ENCODE data around the gene MGRN1.
A peak's percentile ranks its signal among the peaks of the same experiment; 100 is the strongest.

Gene MGRN1

GRCh38 chr16:4606354-4606753, 18.3 kb upstream of the MGRN1 start:
- DNase-seq = no peak

DNA sequence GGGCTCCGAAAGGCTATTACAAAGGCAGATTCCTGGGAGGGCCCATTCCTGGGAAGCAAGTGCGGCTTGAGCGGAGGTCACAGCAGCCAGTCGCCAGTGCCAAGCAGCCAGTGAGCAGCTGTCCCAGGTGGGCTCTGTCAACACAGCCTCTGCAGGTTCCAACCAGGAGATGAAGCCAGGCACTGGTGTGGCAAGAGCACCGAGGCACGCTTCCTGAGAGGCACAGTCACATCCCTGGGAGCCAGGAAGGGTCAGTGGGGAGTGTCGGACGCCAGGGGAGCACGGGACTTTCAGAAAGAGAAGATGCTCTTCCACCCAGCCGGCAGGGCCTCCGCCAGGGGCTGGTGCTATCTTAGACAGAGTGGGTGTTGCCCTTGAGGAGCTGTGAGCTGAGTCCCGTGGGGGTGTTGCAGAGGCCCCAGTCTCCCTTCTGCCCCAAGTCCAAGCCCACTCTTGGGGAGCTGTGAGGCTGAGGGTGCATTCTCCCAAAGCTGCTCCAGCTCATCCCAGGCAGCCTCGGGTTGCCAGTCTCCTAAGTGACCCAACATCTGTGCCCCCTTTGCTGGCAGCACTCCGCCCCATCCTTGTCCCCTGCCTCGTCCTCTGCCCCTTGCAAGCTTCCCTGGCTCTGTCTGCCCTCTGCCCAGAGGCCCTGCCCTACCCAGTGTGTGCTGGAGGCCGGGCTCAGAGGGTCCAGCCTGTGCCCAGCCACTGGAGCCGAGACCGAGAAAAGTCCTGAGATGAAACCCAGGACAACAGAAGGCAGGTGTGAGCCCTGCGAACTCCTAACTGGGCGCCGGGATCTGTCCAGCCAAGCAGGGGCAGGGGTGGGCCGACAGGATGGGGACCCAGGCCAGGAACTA, 16.6 kb upstream of the MGRN1 start:
- DNase-seq = no peak

GRCh38 chr16:4608704-4608980, 16.0 kb upstream of the MGRN1 start:
- no peak for DNase-seq

DNA sequence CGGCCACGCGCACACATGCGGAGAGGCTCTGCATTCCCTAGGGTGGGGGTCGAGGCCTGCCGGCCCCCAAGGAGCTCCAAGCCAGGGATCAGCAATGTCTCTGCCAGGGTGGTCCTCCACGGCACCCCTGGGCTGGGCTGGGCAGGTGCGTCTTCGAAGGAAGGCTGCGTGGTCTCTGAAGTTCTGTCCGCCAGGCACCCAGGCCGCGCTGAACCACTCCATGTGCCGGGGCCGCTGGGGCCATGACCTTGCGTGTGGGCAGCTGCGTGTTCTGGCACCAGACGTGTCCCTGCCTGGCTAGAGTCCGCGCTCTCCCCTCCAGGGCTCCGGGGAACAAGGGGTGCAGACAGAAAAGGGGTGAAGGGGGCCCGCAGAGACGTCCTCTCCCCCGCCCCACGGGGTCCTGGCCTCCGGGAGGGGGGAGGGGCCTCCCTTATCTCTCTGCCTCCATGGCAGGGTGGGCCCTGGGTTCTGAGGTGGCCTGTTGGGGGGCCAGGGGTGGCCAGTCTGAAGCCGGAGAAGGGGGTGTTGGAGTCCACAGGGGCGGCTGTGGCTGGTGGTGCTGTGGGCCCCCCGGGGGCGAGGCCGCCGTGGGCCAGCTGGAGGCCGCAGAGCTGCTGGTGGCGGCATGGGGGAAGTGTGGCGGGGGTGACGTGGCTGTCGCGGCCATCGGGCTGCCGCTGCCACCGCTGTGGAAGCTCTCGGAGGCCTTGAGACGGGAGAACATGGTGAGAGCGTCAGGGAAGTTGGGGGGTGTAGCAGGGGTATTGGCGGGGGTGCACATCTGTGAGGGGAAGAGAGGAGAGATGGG, 15.2 kb upstream of the MGRN1 start:
- DNase-seq = no peak

GRCh38 chr16:4610011-4611005, 14.3 kb upstream of the MGRN1 start:
- no peak for DNase-seq

GRCh38 chr16:4611337-4612021, 13.1 kb upstream of the MGRN1 start:
- DNase-seq = peak; percentile 13

GRCh38 chr16:4612474-4612931, 12.1 kb upstream of the MGRN1 start:
- no peak for DNase-seq

- DNase-seq = no peak
Observed at GRCh38 chr16:4612977-4613635, 11.5 kb upstream of the MGRN1 start.

DNA sequence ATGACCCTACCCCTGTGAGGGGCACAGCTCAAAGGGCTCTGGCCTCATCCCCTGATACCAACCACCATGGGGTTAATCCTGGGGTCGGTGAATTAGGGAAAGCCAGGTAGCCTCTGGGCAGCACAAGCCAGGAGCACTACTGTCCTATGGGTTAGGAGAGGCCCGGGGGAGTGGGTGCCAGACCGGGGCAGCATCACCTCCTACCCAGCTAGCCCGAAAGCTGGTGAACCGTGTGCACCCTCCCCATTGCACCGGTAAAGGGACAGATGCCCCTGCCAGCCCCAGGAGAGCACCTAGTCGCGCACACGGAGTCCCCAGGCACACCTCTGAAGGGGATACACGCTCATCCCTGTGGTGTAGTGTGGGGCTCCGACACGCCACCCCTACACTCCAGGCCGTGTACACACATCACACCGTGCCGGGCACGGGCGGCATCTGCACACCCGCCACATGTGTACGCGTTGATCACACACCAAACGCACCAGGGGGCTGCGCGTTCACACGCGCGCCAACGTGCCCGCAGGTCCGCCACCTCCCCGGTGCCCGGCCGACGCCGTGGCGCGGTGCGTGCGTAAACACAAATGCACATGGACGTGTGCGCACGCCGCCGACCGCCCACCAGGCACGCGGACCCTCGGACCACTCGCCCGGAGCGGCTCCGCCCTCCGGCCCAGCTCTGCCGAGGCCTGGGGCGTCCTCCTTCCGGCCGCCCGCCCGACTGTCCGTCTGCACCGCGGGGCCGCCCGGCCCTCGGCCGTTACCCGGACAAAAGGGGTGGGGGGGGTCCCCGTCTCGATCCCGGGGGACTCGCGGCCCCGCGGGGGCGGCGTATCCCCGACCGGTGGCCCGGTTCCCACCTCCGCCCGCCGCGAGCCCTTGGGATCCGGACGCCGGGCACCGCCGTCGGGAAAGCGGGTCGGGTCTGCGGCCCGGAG, 10.7 kb upstream of the MGRN1 start:
- peak; percentile 42 for DNase-seq

- peak; percentile 92 for DNase-seq
Observed at GRCh38 chr16:4614571-4615383, 9.8 kb upstream of the MGRN1 start, which contains the start of gene UBALD1. UBALD1 (minus strand) TSS chr16:4614888; CDS start chr16:4614797, 91 bp downstream.

- no peak for DNase-seq
Observed at GRCh38 chr16:4615384-4616046, 9.1 kb upstream of the MGRN1 start.

GRCh38 chr16:4616047-4616811, 8.4 kb upstream of the MGRN1 start:
- peak; percentile 100 for DNase-seq

DNA sequence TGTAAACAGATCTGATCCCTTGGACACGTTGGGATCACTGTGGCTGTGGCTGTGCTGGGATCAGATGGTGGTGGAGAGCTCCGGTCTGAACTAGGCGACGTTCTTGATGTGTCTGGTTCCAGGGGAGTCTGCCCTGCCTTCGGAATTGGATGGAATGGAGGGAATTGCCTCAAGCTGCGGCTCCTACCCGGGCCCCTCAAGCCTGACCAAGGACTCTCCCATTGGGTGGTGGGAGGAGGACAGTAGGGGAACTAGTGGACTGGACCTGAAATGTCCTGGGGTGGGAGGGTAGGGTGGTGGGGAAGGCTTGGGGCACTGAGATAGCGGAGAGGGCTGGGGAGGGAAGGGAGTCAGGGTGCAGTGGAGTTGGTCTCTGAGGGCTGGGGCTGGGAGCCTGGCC, 6.7 kb upstream of the MGRN1 start:
- no peak for DNase-seq

GRCh38 chr16:4618645-4619418, 5.8 kb upstream of the MGRN1 start:
- no peak for DNase-seq

DNA sequence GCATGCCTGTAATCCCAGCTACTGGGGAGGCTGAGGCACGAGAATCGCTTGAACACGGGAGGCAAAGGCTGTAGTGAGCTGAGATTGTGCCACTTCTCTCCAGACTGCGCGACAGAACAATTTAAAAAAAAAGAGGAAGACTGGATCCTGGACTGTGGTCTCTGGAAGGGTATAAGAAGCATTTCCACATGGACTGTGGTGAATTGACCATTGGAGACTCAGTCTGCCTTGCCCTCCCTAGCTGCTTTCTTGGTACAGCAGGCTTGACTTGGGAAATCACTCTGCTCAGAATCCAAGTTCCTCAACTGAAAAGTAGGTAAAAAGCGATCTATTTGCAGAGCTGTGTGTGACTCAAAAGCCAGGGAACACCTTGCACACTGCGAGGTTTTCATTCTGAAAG, 1.0 kb upstream of the MGRN1 start:
- DNase-seq = no peak

- DNase-seq = peak; percentile 45
Observed at GRCh38 chr16:4624827-4625559, 367 bp downstream of the MGRN1 start.

Measured in fibroblast of skin of right biceps (primary cell).